Ovary (tissue), 9 donors: ENCODE results near the gene FRMD4A. TPM values are rescaled to one million over a fixed set of nuclear protein-coding genes. Genes with fewer than 3 reads are reported as not detected.
"Not testable (repeated sequence)": the region's sequence is repeated elsewhere in the genome, so short reads cannot be mapped to it uniquely, and the experiment has no call there.

ENCODE experiments used
- DNase-seq, 5 donors: peaks; one replicate each; pipeline ENCODE4 v3.0.0-alpha.2; 2019 to 2020
- H3K27ac ChIP-seq, 2 donors: fragments of 200-600 bp; one replicate each; pipeline versions ENCODE4 v1.5.1 to v1.8.0; 2019 to 2022
- H3K27me3 ChIP-seq: fragments of 200-600 bp; one replicate; pipeline ENCODE4 v1.8.0; 2022
- H3K36me3 ChIP-seq: fragments of 200-600 bp; sonication (generic); one replicate; pipeline ENCODE4 v1.5.1; 2019
- H3K4me1 ChIP-seq: one replicate; pipeline ENCODE4 v1.8.1; 2013; ENCODE audit warnings: mild to moderate bottlenecking, moderate library complexity; ENCODE audit not compliant: insufficient read depth
- H3K4me3 ChIP-seq: fragments of 200-600 bp; sonication (generic); one replicate; pipeline ENCODE4 v1.5.1; 2017
- H3K9me3 ChIP-seq, 2 donors: fragments of 200-600 bp in 1 of 2; sonication (generic) in 1 of 2; one replicate each; pipeline versions ENCODE4 v1.5.1 to v1.8.1; 2013 to 2019; ENCODE audit warnings: mild to moderate bottlenecking in 1 of 2, moderate library complexity in 1 of 2
- CTCF ChIP-seq, 3 donors: fragments of 450-650 bp in 2 of 3; fragments of 200-600 bp in 1 of 3; IDR thresholded peaks; one replicate each; pipeline versions ENCODE4 v1.5.1 to v1.8.0; 2016 to 2022; ENCODE audit warnings: antibody characterized with exemption in 3 of 3, mild to moderate bottlenecking in 1 of 3
- EP300 ChIP-seq: sonication (generic); formaldehyde crosslinking; IDR thresholded peaks from one replicate; pipeline ENCODE4 v1.6.1; 2017; ENCODE audit warnings: antibody characterized with exemption
- POLR2A ChIP-seq: fragments of 450-650 bp; IDR thresholded peaks from one replicate; pipeline ENCODE4 v1.6.1; 2017; ENCODE audit warnings: antibody characterized with exemption, mild to moderate bottlenecking, moderate library complexity
- WGBS, 3 donors: extraction: QIAGEN DNeasy Blood & Tissue Kit in 1 of 3; methylation state at CpG; one replicate each; pipeline versions ENCODE4 v1.1.5 to v1.1.7; 2013 to 2017; 5-methylcytosine and 5-hydroxymethylcytosine counted together
- intact Hi-C, 4 donors: fragments of 100-400 bp; cut with DNase I; formaldehyde crosslinking; loops; one replicate each; pipeline versions ENCODE4 v1.11.0 to v1.15.1; 2022 to 2023
- polyA plus RNA-seq, 2 donors: library from polyadenylated mRNA; stranded (reverse); fragments of 200-250 nt in 1 of 2; fragments of 350-450 nt in 1 of 2; fragmentation: Illumina TruSeq in 1 of 2; extraction: RNeasy Lipid Tissue Mini Kit (QIAGEN cat#74804) in 1 of 2; gene quantifications; one replicate each; pipeline ENCODE4 v1.2.3, GENCODE V29; 2013 to 2014
- total RNA-seq, 7 donors: library from RNA; depleted of rRNA in 2 of 7; stranded (reverse); fragments of >200 nt in 2 of 7; fragmentation: NEBNext Ultra II Directional in 3 of 7; extraction: Animal tissue kit (Norgen Biotek cat#: 25700) in 3 of 7; gene quantifications; one replicate each; pipeline versions ENCODE4 v1.1.0 to v1.2.4, GENCODE V29; 2016 to 2023
- donor health status: DM: no; HTN: no; CAD: no; lungs with moderate emphysema.
- donor health status: DM: no; HTN: no; CAD: no.
- donor health status: Bipolar disorder and iron deficiency.
- donor health status: DM: yes; HTN: yes; CAD: no.
- donor health status: DM: no; HTN: no; CAD: no.
- donor health status: DM: yes; HTN: yes; CAD: no.

FRMD4A gene
- total and polyA plus RNA-seq, 9 donors, result 5.5 to 24.7 (median 11.3) TPM

- no peak for DNase-seq
- Histone ChIP-seq H3K27me3 (no peaks in the 10 kb centered on the region), H3K4me3 (no peak overlapping the region), H3K4me1 (no peaks in the 10 kb centered on the region), H3K27ac (no peak overlapping the region), H3K9me3 (no peaks in the 10 kb centered on the region), H3K36me3 (no peaks in the 10 kb centered on the region)
- no peak for TF ChIP-seq EP300
- no peak for TF ChIP-seq POLR2A
- TF ChIP-seq CTCF (IDR thresholded peaks at IDR 0.05), result no peak
- intact Hi-C loops, result no loop called here
- WGBS, 3 donors, result 56 to 89% (median 70%) methylated on average over 4 of the region's 4 CpGs
Measured at GRCh38 chr10:14142606-14143250, 188.0 kb downstream of the FRMD4A start.

- WGBS, 3 donors, result 85 to 88% (median 88%) methylated on average over 5 of the region's 5 CpGs
- TF ChIP-seq EP300, result no peak
- TF ChIP-seq CTCF (IDR thresholded peaks at IDR 0.05), result no peak
- TF ChIP-seq POLR2A, result no peak
- no peaks in the 10 kb centered on the region for H3K9me3 ChIP-seq
- H3K27me3 ChIP-seq, result no peaks in the 10 kb centered on the region
- no peaks in the 10 kb centered on the region for H3K4me1 ChIP-seq
- H3K27ac ChIP-seq, result no peak overlapping the region
- DNase-seq, result no peak
- H3K4me3 ChIP-seq, result no peak overlapping the region
- intact Hi-C loops, result no loop called here
- no peaks in the 10 kb centered on the region for H3K36me3 ChIP-seq
Measured at GRCh38 chr10:14141283-14141682, 189.4 kb downstream of the FRMD4A start.

GRCh38 chr10:14137391-14137790 lies 193.3 kb downstream of the FRMD4A start:
- Histone ChIP-seq H3K27me3 (no peaks in the 10 kb centered on the region), H3K36me3 (no peaks in the 10 kb centered on the region), H3K4me3 (no peak overlapping the region), H3K9me3 (no peaks in the 10 kb centered on the region), H3K27ac (no peak overlapping the region), H3K4me1 (no peaks in the 10 kb centered on the region)
- TF ChIP-seq POLR2A (no peak), CTCF (IDR thresholded peaks at IDR 0.05) (no peak), EP300 (no peak)
- intact Hi-C loops, result no loop called here
- 65 to 95% (median 76%) methylated on average over 3 of the region's 3 CpGs for WGBS, 3 donors
- no peak for DNase-seq

GRCh38 chr10:14135196-14135595 lies 195.5 kb downstream of the FRMD4A start:
- H3K36me3 ChIP-seq, intact Hi-C loops, H3K27ac ChIP-seq, H3K4me1 ChIP-seq, H3K4me3 ChIP-seq, H3K9me3 ChIP-seq, DNase-seq, H3K27me3 ChIP-seq: not testable (repeated sequence)
- 22 to 34% (median 34%) methylated on average over 2 of the region's 2 CpGs for WGBS, 3 donors

GRCh38 chr10:14134275-14134674 lies 196.4 kb downstream of the FRMD4A start:
- H3K9me3 ChIP-seq, result no peaks in the 10 kb centered on the region
- H3K4me3 ChIP-seq, result no peak overlapping the region
- DNase-seq, result no peak
- WGBS, 3 donors, result 69 to 89% (median 78%) methylated on average over 1 of the region's 1 CpG
- intact Hi-C loops, result no loop called here
- H3K27ac ChIP-seq, result no peak overlapping the region
- H3K4me1 ChIP-seq, result no peaks in the 10 kb centered on the region
- TF ChIP-seq POLR2A (no peak), CTCF (IDR thresholded peaks at IDR 0.05) (no peak), EP300 (no peak)
- no peaks in the 10 kb centered on the region for H3K36me3 ChIP-seq
- no peaks in the 10 kb centered on the region for H3K27me3 ChIP-seq
